OCI-LY1 (cell line): Measurements from ENCODE around the gene ZNF630.

ENCODE experiments used
- H2AFZ ChIP-seq: fragments of 200-600 bp; sonication (generic), shearing (Covaris generic); 2 replicates; pipeline ENCODE4 v1.6.0; 2014; ENCODE audit warnings: antibody characterized with exemption, mild to moderate bottlenecking, low read length
- H3F3A ChIP-seq: fragments of 200-600 bp; sonication (generic), shearing (Covaris generic); 2 replicates; pipeline ENCODE4 v1.6.0; 2014; ENCODE audit warnings: mild to moderate bottlenecking, antibody characterized with exemption, low read length, moderate library complexity; ENCODE audit not compliant: insufficient read depth
- H3K27ac ChIP-seq: fragments of 200-600 bp; sonication (generic); 2 replicates; pipeline ENCODE4 v1.5.1; 2014; ENCODE audit warnings: low read length, mixed run types, mild to moderate bottlenecking, low read depth; ENCODE audit not compliant: poor library complexity, severe bottlenecking
- H3K27me3 ChIP-seq: fragments of 200-600 bp; sonication (generic); 2 replicates; pipeline ENCODE4 v1.6.0; 2014; ENCODE audit warnings: antibody characterized with exemption, mild to moderate bottlenecking, low read length, moderate library complexity; ENCODE audit not compliant: insufficient read depth
- H3K36me3 ChIP-seq: fragments of 200-600 bp; sonication (generic); 2 replicates; pipeline ENCODE4 v1.6.1; 2014; ENCODE audit warnings: mild to moderate bottlenecking, antibody characterized with exemption, low read length, moderate library complexity, mixed read lengths; ENCODE audit not compliant: insufficient read depth
- H3K4me1 ChIP-seq: fragments of 200-600 bp; sonication (generic); 2 replicates; pipeline ENCODE4 v1.5.1; 2014; ENCODE audit warnings: mild to moderate bottlenecking, low read length, moderate library complexity; ENCODE audit not compliant: insufficient read depth, severe bottlenecking
- H3K4me2 ChIP-seq: fragments of 200-600 bp; sonication (generic), shearing (Covaris generic); 2 replicates; pipeline ENCODE4 v1.6.1; 2014; ENCODE audit warnings: low read length
- H3K4me3 ChIP-seq: fragments of 200-600 bp; sonication (generic); 2 replicates; pipeline ENCODE4 v1.5.1; 2014; ENCODE audit warnings: low read length, low read depth, mild to moderate bottlenecking, mixed read lengths; ENCODE audit not compliant: poor library complexity, severe bottlenecking
- H3K79me2 ChIP-seq: fragments of 200-600 bp; shearing (Covaris generic); 2 replicates; pipeline ENCODE4 v1.6.1; 2016; ENCODE audit warnings: mixed run types, low read length, mixed read lengths; ENCODE audit not compliant: insufficient read depth
- H3K9ac ChIP-seq: fragments of 200-600 bp; sonication (generic), shearing (Covaris generic); 2 replicates; pipeline ENCODE4 v1.6.1; 2014; ENCODE audit warnings: mild to moderate bottlenecking, low read length, mixed read lengths
- H3K9me2 ChIP-seq: fragments of 200-600 bp; sonication (generic), shearing (Covaris generic); 2 replicates; pipeline ENCODE4 v1.6.1; 2014; ENCODE audit warnings: low read depth, mild to moderate bottlenecking, low read length, mixed read lengths
- H3K9me3 ChIP-seq: fragments of 200-600 bp; shearing (Covaris generic); 2 replicates; pipeline ENCODE4 v1.6.1; 2014; ENCODE audit warnings: low read length, mixed read lengths
- H4K20me1 ChIP-seq: fragments of 200-600 bp; sonication (generic), shearing (Covaris generic); 2 replicates; pipeline ENCODE4 v1.6.0; 2016; ENCODE audit warnings: mild to moderate bottlenecking, low read length; ENCODE audit not compliant: insufficient read depth
- CTCF ChIP-seq: fragments of 200-600 bp; sonication (generic), shearing (Covaris generic); IDR thresholded peaks from 2 replicates; pipeline ENCODE4 v1.5.1; 2017; ENCODE audit warnings: mild to moderate bottlenecking, antibody characterized with exemption, low read length, moderate library complexity, mixed read lengths
- EZH2 ChIP-seq: fragments of 200-600 bp; sonication (generic), shearing (Covaris generic); IDR thresholded peaks from 2 replicates; pipeline ENCODE4 v1.8.0; 2017; ENCODE audit warnings: borderline replicate concordance, mixed run types, mild to moderate bottlenecking, antibody characterized with exemption, low read length, moderate library complexity, mixed read lengths

Gene ZNF630

DNA sequence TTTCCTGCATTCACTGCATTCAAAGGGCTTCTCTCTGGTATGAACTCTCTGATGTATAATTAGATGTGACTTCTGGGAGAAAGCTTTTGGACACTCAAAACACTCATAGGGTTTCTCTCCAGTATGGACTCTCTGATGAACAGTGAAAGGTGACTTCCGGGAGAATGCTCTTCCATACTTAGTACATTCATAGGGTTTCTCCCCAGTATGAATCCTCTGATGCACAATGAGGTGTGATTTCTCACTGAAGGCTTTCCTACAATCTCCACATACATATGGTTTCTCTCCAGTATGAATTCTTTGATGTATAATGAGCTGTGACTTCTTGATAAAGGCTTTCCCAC, 12.2 kb downstream of the ZNF630 start:
- H3K9ac ChIP-seq: no peak overlapping the region
- no peak for TF ChIP-seq EZH2
- no peak for TF ChIP-seq CTCF
- no peak overlapping the region for H2AFZ ChIP-seq
- H3K27me3 ChIP-seq: no peaks in the 10 kb centered on the region
- no peaks in the 10 kb centered on the region for H3F3A ChIP-seq
- no peak overlapping the region for H3K4me2 ChIP-seq
- H4K20me1 ChIP-seq: no peaks in the 10 kb centered on the region
- H3K9me3 ChIP-seq: no peaks in the 10 kb centered on the region
- no peak overlapping the region for H3K27ac ChIP-seq
- H3K4me1 ChIP-seq: no peaks in the 10 kb centered on the region
- no peaks in the 10 kb centered on the region for H3K36me3 ChIP-seq
- no peaks in the 10 kb centered on the region for H3K9me2 ChIP-seq
- H3K79me2 ChIP-seq: no peaks in the 10 kb centered on the region
- no peak overlapping the region for H3K4me3 ChIP-seq

DNA sequence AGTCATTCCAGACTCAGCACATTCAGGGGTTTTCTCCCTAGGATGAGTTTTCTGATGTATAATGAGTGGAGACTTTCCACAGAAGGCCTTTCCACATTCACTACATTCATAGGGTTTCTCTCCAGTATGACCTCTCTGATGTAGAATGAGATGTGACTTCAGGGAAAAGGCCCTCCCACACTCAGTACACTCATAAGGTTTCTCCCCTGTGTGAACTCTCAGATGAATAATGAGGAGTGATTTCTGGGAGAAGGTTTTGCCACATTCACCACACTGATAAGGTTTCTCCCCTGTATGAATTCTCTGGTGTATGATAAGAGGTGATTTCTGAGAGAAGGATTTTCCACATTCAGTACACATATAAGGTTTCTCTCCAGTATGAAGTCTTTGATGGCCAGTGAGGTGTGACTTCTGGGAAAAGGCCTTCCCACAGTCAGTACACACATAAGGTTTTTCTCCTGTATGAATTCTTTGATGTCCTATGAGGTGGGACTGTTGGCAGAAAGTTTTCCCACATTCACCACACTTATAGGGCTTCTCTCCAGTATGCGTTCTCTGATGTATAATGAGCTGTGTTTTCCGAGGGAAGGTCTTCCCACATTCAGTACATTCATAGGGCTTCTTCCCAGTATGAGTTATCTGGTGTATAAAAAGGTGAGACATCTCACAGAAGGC, 12.7 kb downstream of the ZNF630 start:
- Histone ChIP-seq H3K4me1 (no peaks in the 10 kb centered on the region), H3K9ac (no peak overlapping the region), H3F3A (no peaks in the 10 kb centered on the region), H3K9me3 (no peaks in the 10 kb centered on the region), H3K79me2 (no peaks in the 10 kb centered on the region), H3K9me2 (no peaks in the 10 kb centered on the region), H4K20me1 (no peaks in the 10 kb centered on the region), H2AFZ (no peak overlapping the region), H3K36me3 (no peaks in the 10 kb centered on the region), H3K4me3 (no peak overlapping the region), H3K4me2 (no peak overlapping the region), H3K27ac (no peak overlapping the region), H3K27me3 (no peaks in the 10 kb centered on the region)
- no peak for TF ChIP-seq CTCF
- no peak for TF ChIP-seq EZH2

- Histone ChIP-seq H4K20me1 (no peaks in the 10 kb centered on the region), H2AFZ (no peak overlapping the region), H3K27me3 (no peaks in the 10 kb centered on the region), H3K4me3 (no peak overlapping the region), H3K4me2 (no peak overlapping the region), H3K9ac (no peak overlapping the region), H3K36me3 (no peaks in the 10 kb centered on the region), H3K27ac (no peak overlapping the region), H3K79me2 (no peaks in the 10 kb centered on the region), H3K9me2 (no peaks in the 10 kb centered on the region), H3K9me3 (no peaks in the 10 kb centered on the region), H3F3A (no peaks in the 10 kb centered on the region), H3K4me1 (no peaks in the 10 kb centered on the region)
- TF ChIP-seq EZH2 (no peak), CTCF (no peak)
These were observed 24.6 kb downstream of the ZNF630 start for GRCh38 chrX:48046846-48047245.
